Measurements from ENCODE around the gene ZNF221. TPM values are rescaled to one million over a fixed set of nuclear protein-coding genes. Genes with fewer than 3 reads are reported as not detected.

ZNF221 gene
- total and polyA plus RNA-seq, 2 donors (not counting 3 experiments of a cell fraction or from before 2014, with no cell fraction given) = 1.4 to 4.2 TPM

- FAIRE-seq (no peak), DNase-seq (ENCODE audit: low read depth, low spot score) (no peak)
- Histone ChIP-seq H3K27me3 (ENCODE audit: control insufficient read depth in 2 of 2, insufficient read depth in 2 of 2, low read length in 2 of 2) (no peaks in the 10 kb centered on the region), H3K4me1 (ENCODE audit: control insufficient read depth, extremely low read depth, insufficient read depth, low read length) (peaks cover 6% of the 10 kb centered on the region), H3K4me3 (replicated peaks in 1 of 3; ENCODE audit: insufficient read depth in 1 of 3, low read depth in 1 of 3, low read length in 3 of 3) (peak overlapping the region; percentile 45 to 86 (median 84)), H2AFZ (ENCODE audit: low read depth, low read length) (peak overlapping the region; percentile 98), H3K9me3 (replicated peaks; ENCODE audit: control insufficient read depth, insufficient read depth, low read length) (no peaks in the 10 kb centered on the region), H3K9ac (replicated peaks; ENCODE audit: extremely low read depth, insufficient read depth, low read length) (peak overlapping the region; percentile 72), H3K36me3 (ENCODE audit: control insufficient read depth in 2 of 2, extremely low read depth in 1 of 2, insufficient read depth in 2 of 2, low read length in 2 of 2) (no peaks in the 10 kb centered on the region), H3K79me2 (ENCODE audit: control insufficient read depth, insufficient read depth, low read length) (no peaks in the 10 kb centered on the region), H3K27ac (ENCODE audit: insufficient read depth, low read depth, low read length) (peak overlapping the region; percentile 36), H4K20me1 (replicated peaks; ENCODE audit: control insufficient read depth, extremely low read depth, insufficient read depth, low read length) (no peaks in the 10 kb centered on the region), H3K4me2 (ENCODE audit: insufficient read depth, low read length) (peak overlapping the region; percentile 72), H3K9me1 (replicated peaks; ENCODE audit: control insufficient read depth, extremely low read depth, insufficient read depth, low read length) (no peaks in the 10 kb centered on the region)
- dilution Hi-C loops (cut with MboI; ENCODE audit: extremely low pct_ligation_motif_present, low sequenced_read_pairs) (no loop called here), intact Hi-C loops (cut with micrococcal nuclease) (loop anchor here (1.0 to 10.0 kb wide), 8 partner anchors 18 to 303 kb away; partner anchors contain the start of genes ZNF155, ZNF221, ZNF222 and ZNF224)
- TF ChIP-seq MYC (IDR thresholded peaks at IDR 0.05; ENCODE audit: low read depth, low read length) = no peak
- no peak for TF ChIP-seq POLR2A (IDR thresholded peaks at IDR 0.05; ENCODE audit: low read depth, low read length)
- no peak for TF ChIP-seq JUN (IDR thresholded peaks at IDR 0.05; ENCODE audit: borderline replicate concordance, insufficient read depth, insufficient read length, low read depth)
- TF ChIP-seq POLR2AphosphoS5 (IDR thresholded peaks at IDR 0.05; ENCODE audit: insufficient read depth, low read depth, low read length) = no peak
- TF ChIP-seq, protein P1, sequence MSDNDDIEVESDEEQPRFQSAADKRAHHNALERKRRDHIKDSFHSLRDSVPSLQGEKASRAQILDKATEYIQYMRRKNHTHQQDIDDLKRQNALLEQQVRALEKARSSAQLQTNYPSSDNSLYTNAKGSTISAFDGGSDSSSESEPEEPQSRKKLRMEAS (IDR thresholded peaks at IDR 0.05; ENCODE audit: insufficient read depth, insufficient read length) = no peak
- no peak for TF ChIP-seq GATA2 (IDR thresholded peaks at IDR 0.05; ENCODE audit: insufficient read depth, insufficient read length, low read depth, low read length)
- TF ChIP-seq, protein P2, sequence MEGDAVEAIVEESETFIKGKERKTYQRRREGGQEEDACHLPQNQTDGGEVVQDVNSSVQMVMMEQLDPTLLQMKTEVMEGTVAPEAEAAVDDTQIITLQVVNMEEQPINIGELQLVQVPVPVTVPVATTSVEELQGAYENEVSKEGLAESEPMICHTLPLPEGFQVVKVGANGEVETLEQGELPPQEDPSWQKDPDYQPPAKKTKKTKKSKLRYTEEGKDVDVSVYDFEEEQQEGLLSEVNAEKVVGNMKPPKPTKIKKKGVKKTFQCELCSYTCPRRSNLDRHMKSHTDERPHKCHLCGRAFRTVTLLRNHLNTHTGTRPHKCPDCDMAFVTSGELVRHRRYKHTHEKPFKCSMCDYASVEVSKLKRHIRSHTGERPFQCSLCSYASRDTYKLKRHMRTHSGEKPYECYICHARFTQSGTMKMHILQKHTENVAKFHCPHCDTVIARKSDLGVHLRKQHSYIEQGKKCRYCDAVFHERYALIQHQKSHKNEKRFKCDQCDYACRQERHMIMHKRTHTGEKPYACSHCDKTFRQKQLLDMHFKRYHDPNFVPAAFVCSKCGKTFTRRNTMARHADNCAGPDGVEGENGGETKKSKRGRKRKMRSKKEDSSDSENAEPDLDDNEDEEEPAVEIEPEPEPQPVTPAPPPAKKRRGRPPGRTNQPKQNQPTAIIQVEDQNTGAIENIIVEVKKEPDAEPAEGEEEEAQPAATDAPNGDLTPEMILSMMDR (IDR thresholded peaks at IDR 0.05; ENCODE audit: extremely low read depth in 1 of 2, insufficient read depth in 1 of 2, low read depth in 1 of 2, low read length in 2 of 2) = no peak
- TF ChIP-seq EZH2 (IDR thresholded peaks at IDR 0.05; ENCODE audit: borderline replicate concordance, low read depth, low read length, severe bottlenecking) = no peak
- CTCF ChIA-PET = interaction anchor here (1.0 kb wide), 1 partner anchor 51 kb away, joined by 3 read pairs; the partner anchor contains the start of gene ZNF221
- POLR2A ChIA-PET = no interaction called here
- TSS peak; percentile 97 for BruUV-seq (replicated peaks)
Measured at GRCh38 chr19:44002212-44002565, 51.2 kb downstream of the ZNF221 start.
